ENCODE results near the gene SLC47A1. TPM values are rescaled to one million over a fixed set of nuclear protein-coding genes. Genes with fewer than 3 reads are reported as not detected.

Gene SLC47A1
- total RNA-seq, 4 donors from 2014 or later: 19.1 to 53.0 (median 39.2) TPM

DNA sequence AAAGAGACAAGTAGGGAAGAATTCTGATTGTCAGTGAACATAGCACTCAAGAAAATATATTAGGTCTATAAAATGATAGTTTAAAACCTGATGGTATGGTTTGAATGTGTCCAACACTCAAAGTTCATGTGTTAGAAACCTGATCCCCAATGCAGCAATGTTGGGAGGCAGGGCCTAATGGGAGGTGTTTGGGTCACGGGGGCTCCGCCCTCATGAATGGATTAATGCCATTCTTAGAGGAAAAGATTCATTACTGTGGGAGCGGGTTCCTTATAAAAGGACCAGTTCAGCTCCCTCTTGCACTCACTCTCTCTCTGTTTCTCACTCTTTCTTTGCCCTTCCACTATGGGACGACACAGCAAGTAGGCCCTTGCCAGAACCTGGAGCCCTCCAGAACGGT is 41.5 kb upstream of the SLC47A1 start:
- Histone ChIP-seq H3K36me3 (no peaks in the 10 kb centered on the region), H3K4me3 (no peak overlapping the region), H3K4me1 (peaks cover 3% of the 10 kb centered on the region), H3K27ac (no peak overlapping the region), H3K27me3 (no peaks in the 10 kb centered on the region), H3K9me3 (no peaks in the 10 kb centered on the region)
- no peak for DNase-seq (ENCODE audit: low spot score in 2 of 2)
- TF ChIP-seq POLR2AphosphoS5 (IDR thresholded peaks at IDR 0.05) (no peak), POLR2A (IDR thresholded peaks at IDR 0.05) (no peak), EP300 (IDR thresholded peaks at IDR 0.05) (no peak)
- TF ChIP-seq, protein P1, sequence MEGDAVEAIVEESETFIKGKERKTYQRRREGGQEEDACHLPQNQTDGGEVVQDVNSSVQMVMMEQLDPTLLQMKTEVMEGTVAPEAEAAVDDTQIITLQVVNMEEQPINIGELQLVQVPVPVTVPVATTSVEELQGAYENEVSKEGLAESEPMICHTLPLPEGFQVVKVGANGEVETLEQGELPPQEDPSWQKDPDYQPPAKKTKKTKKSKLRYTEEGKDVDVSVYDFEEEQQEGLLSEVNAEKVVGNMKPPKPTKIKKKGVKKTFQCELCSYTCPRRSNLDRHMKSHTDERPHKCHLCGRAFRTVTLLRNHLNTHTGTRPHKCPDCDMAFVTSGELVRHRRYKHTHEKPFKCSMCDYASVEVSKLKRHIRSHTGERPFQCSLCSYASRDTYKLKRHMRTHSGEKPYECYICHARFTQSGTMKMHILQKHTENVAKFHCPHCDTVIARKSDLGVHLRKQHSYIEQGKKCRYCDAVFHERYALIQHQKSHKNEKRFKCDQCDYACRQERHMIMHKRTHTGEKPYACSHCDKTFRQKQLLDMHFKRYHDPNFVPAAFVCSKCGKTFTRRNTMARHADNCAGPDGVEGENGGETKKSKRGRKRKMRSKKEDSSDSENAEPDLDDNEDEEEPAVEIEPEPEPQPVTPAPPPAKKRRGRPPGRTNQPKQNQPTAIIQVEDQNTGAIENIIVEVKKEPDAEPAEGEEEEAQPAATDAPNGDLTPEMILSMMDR (IDR thresholded peaks at IDR 0.05): no peak
- WGBS: 79% methylated on average over 5 of the region's 5 CpGs

DNA sequence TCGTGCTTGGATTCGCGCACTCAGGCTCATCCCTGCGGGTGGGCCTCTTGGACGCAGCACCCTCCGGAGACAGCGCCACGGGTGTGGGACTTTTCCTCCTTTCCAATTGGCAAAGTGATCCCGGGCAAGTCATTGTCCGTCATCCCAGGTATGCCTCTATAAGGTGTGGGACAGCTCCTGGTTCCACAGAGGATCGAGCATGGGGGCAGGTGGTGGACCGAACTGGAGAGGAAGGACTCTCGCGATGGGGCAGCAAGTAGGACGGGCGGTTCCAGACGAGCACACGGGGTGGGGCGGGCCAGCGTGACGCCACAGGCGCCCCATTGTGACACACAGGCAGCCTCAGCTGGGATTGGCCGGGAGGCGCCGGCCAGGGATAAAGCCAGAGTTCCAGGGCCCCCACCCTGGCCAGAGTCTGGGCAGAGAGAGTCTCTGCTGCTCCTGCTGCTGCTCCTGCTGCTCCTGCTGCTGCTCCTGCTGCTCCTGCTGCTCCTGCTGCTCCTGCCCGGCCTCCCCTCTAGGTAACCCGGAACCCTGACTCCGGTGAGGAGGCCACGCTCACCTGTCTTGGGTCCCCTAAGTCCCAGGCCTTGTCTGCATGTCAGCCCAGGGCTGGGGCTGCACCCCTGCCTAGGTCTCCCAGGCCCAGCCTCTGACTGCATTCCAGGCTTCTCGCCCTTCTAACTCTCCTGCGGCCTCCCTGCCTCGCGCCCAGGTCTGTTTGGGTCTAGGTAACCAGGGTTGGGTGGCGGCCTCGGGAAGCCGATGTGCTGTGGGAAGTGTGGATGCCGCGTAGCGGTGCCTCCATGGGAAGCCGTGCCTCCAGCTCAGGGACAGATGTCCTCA is 38.5 kb upstream of the SLC47A1 start:
- DNase-seq (ENCODE audit: low spot score in 2 of 2): no peak

DNA sequence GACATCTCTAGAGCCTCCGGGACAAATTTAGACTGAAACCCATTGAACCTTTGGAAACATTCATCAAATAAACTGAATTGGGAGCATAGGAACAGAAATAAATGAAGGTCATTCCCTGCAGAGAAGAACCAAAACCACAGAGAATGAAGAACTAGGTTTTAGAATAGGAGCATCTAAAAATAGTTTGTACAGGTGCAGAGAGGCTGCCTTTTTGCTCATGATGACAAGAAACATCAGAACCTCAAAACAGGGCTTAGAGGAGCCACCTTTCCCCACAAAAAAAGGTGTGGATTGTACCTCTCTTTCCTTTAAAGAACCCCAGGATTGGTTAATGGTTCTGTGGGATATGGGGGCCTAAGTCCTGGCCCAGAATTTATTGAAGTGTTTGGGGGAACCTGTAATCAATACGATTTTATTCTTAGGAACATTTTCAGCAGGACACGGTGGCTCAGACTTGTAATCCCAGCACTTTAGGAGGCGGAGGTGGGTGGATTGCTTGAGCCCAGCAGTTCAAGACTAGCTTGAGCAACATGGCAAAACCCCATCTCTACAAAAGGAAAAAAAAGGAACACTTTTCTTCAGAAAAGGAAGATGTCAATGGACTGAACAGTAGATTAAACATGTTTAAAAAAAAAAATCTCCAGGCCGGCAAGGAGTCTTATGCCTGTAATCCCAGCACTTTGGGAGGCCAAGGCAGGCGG is 37.7 kb upstream of the SLC47A1 start:
- no peaks in the 10 kb centered on the region for H3K4me1 ChIP-seq
- DNase-seq (ENCODE audit: low spot score in 2 of 2): no peak
- H3K27me3 ChIP-seq: no peaks in the 10 kb centered on the region
- H3K27ac ChIP-seq: no peak overlapping the region
- no peak for TF ChIP-seq EP300 (IDR thresholded peaks at IDR 0.05)
- no peak for TF ChIP-seq POLR2AphosphoS5 (IDR thresholded peaks at IDR 0.05)
- TF ChIP-seq, protein P1 (IDR thresholded peaks at IDR 0.05): no peak
- no peak for TF ChIP-seq POLR2A (IDR thresholded peaks at IDR 0.05)
- no peaks in the 10 kb centered on the region for H3K9me3 ChIP-seq
- H3K36me3 ChIP-seq: no peaks in the 10 kb centered on the region
- WGBS: 91% methylated on average over 6 of the region's 6 CpGs
- H3K4me3 ChIP-seq: no peak overlapping the region

More for the DNA sequence above, 38.5 kb upstream of the SLC47A1 start:
- TF ChIP-seq POLR2AphosphoS5 (IDR thresholded peaks at IDR 0.05) (no peak), EP300 (IDR thresholded peaks at IDR 0.05) (no peak), POLR2A (IDR thresholded peaks at IDR 0.05) (no peak)
- TF ChIP-seq, protein P1 (IDR thresholded peaks at IDR 0.05): no peak
- no peaks in the 10 kb centered on the region for H3K36me3 ChIP-seq
- H3K9me3 ChIP-seq: no peaks in the 10 kb centered on the region
- no peaks in the 10 kb centered on the region for H3K27me3 ChIP-seq
- no peaks in the 10 kb centered on the region for H3K4me1 ChIP-seq
- no peak overlapping the region for H3K4me3 ChIP-seq
- H3K27ac ChIP-seq: no peak overlapping the region
- WGBS: 93% methylated on average over 40 of the region's 40 CpGs

DNA sequence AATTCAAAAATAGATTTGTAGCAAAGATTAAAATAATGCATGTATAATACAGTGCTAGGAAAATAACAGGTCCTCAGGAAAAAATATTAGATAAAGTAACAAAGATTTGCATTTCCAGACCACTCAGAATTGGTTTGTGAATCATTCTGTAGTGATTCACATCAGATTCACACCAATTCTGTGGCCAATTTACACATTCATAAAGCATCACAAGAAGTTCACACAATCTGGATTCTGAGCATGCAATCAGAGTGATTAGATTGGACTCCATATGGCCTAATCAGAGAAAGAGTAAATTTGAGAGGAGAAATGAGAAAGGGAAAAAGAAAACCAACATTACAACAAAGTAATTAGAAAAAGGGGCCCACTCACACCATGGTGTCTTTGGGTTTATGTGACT is 36.0 kb upstream of the SLC47A1 start:
- no peaks in the 10 kb centered on the region for H3K9me3 ChIP-seq
- H3K36me3 ChIP-seq: no peaks in the 10 kb centered on the region
- no peak for DNase-seq (ENCODE audit: low spot score in 2 of 2)
- no peaks in the 10 kb centered on the region for H3K4me1 ChIP-seq
- TF ChIP-seq, protein P1 (IDR thresholded peaks at IDR 0.05): no peak
- TF ChIP-seq POLR2A (IDR thresholded peaks at IDR 0.05): no peak
- TF ChIP-seq EP300 (IDR thresholded peaks at IDR 0.05): no peak
- no peak for TF ChIP-seq POLR2AphosphoS5 (IDR thresholded peaks at IDR 0.05)
- no peak overlapping the region for H3K4me3 ChIP-seq
- no peak overlapping the region for H3K27ac ChIP-seq
- H3K27me3 ChIP-seq: no peaks in the 10 kb centered on the region

DNA sequence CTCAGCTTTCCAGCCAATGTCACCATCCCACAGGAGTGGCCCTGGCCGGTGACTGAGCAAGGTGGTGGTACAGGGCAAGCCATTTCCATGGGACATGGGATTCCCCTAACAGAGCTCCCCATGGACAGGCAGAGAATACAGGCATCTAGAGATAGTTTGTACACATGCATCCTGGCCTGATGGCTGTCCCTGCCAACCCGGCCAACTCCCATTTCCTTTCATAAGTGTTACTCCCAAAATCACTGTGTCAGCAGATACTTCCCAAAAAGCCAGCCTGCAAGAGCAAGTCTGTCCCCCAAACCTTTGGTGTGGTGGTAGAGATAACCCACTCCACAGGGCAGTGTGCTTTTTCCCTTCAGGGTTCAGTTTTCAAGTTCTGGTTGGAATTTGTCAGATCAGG is 32.4 kb upstream of the SLC47A1 start:
- no peaks in the 10 kb centered on the region for H3K36me3 ChIP-seq
- DNase-seq (ENCODE audit: low spot score in 2 of 2): no peak
- no peaks in the 10 kb centered on the region for H3K4me1 ChIP-seq
- H3K27me3 ChIP-seq: no peaks in the 10 kb centered on the region
- no peak for TF ChIP-seq POLR2A (IDR thresholded peaks at IDR 0.05)
- TF ChIP-seq, protein P1 (IDR thresholded peaks at IDR 0.05): no peak
- no peak for TF ChIP-seq POLR2AphosphoS5 (IDR thresholded peaks at IDR 0.05)
- TF ChIP-seq EP300 (IDR thresholded peaks at IDR 0.05): no peak
- no peak overlapping the region for H3K4me3 ChIP-seq
- 100% methylated on average over 1 of the region's 2 CpGs for WGBS
- no peak overlapping the region for H3K27ac ChIP-seq
- H3K9me3 ChIP-seq: no peaks in the 10 kb centered on the region
